HepG2 (cell line): ENCODE data around the gene ITIH3. TPM values are rescaled to one million over a fixed set of nuclear protein-coding genes. Genes with fewer than 3 reads are reported as not detected.
A peak's percentile ranks its signal among the peaks of the same experiment; 100 is the strongest.

Source experiments
- EHMT2 ChIP-seq: fragments of 200-600 bp; sonication (generic); IDR thresholded peaks from 2 replicates; pipeline ENCODE4 v1.7.0; 2017; ENCODE audit warnings: antibody characterized with exemption, low read depth, low read length, borderline replicate concordance
- ERF ChIP-seq: IDR thresholded peaks from 2 replicates; pipeline ENCODE4 v1.6.1; 2018; ENCODE audit warnings: missing biosample characterization, missing genetic modification reagents
- FOSL1 ChIP-seq: sonication (generic); formaldehyde crosslinking; IDR thresholded peaks from 2 replicates; pipeline ENCODE4 v1.9.0; 2021; ENCODE audit warnings: missing genetic modification reagents, borderline replicate concordance
- FOXO4 ChIP-seq: sonication (generic); formaldehyde crosslinking; conservative IDR thresholded peaks from 2 replicates; pipeline ENCODE4 v1.8.1; 2023; ENCODE audit warnings: missing genetic modification reagents
- HMGXB4 ChIP-seq, 2 experiments: sonication (generic) in 1 of 2; formaldehyde crosslinking in 1 of 2; IDR thresholded peaks; 2 replicates each; pipeline versions ENCODE4 v1.4.0 to v1.6.1; 2018 to 2020; ENCODE audit warnings: missing genetic modification reagents in 2 of 2, borderline replicate concordance in 1 of 2, low read depth in 1 of 2, mild to moderate bottlenecking in 1 of 2, missing biosample characterization in 1 of 2
- KAT8 ChIP-seq: IDR thresholded peaks from 2 replicates; pipeline ENCODE4 v1.6.1; 2016; ENCODE audit warnings: missing genetic modification reagents, missing compliant biosample characterization
- MEF2D ChIP-seq: sonication (generic); formaldehyde crosslinking; IDR thresholded peaks from 2 replicates; pipeline ENCODE4 v1.5.1; 2020; ENCODE audit warnings: mild to moderate bottlenecking, missing genetic modification reagents
- MXD4 ChIP-seq: IDR thresholded peaks from 2 replicates; pipeline ENCODE4 v1.6.1; 2016; ENCODE audit warnings: mild to moderate bottlenecking, missing biosample characterization, missing genetic modification reagents
- NR0B2 ChIP-seq: sonication (generic); formaldehyde crosslinking; IDR thresholded peaks from 2 replicates; pipeline ENCODE4 v1.4.0; 2020; ENCODE audit warnings: mild to moderate bottlenecking, missing genetic modification reagents
- NR2F6 ChIP-seq, 2 experiments: IDR thresholded peaks; 2 replicates each; pipeline ENCODE4 v1.6.1; 2016; ENCODE audit warnings: antibody characterized with exemption in 1 of 2, mild to moderate bottlenecking in 1 of 2
- PITX1 ChIP-seq: sonication (generic); formaldehyde crosslinking; IDR thresholded peaks from 2 replicates; pipeline ENCODE4 v1.5.1; 2020; ENCODE audit warnings: mild to moderate bottlenecking, missing genetic modification reagents
- RAD21 ChIP-seq: fragments of 450-650 bp; formaldehyde crosslinking; IDR thresholded peaks from 2 replicates; pipeline ENCODE4 v1.5.0; 2020; ENCODE audit warnings: mild to moderate bottlenecking
- SMC3 ChIP-seq: IDR thresholded peaks from 2 replicates; pipeline ENCODE4 v1.6.1; 2011; ENCODE audit warnings: low read length, improper control_type of control experiment
- THRA ChIP-seq: sonication (generic); formaldehyde crosslinking; IDR thresholded peaks from 2 replicates; pipeline ENCODE4 v1.4.0; 2020; ENCODE audit warnings: missing genetic modification reagents, borderline replicate concordance
- TOE1 ChIP-seq: sonication (generic); formaldehyde crosslinking; IDR thresholded peaks from 2 replicates; pipeline ENCODE4 v1.4.0; 2020; ENCODE audit warnings: mild to moderate bottlenecking, missing genetic modification reagents
- TP53 ChIP-seq: sonication (generic); formaldehyde crosslinking; conservative IDR thresholded peaks from 2 replicates; pipeline ENCODE4 v1.4.0; 2020; ENCODE audit warnings: missing genetic modification reagents
- U2AF1 ChIP-seq: fragments of 200-400 bp; formaldehyde crosslinking; optimal IDR thresholded peaks from 2 replicates; pipeline ENCODE3; 2017; ENCODE audit warnings: mild to moderate bottlenecking, low read depth, low read length
- ZBTB7B ChIP-seq: sonication (generic); formaldehyde crosslinking; IDR thresholded peaks from 2 replicates; pipeline ENCODE4 v1.4.0; 2020; ENCODE audit warnings: missing genetic modification reagents
- ZNF263 ChIP-seq: sonication (generic); formaldehyde crosslinking; IDR thresholded peaks from 2 replicates; pipeline ENCODE4 v1.4.0; 2020; ENCODE audit warnings: missing genetic modification reagents
- ZNF296 ChIP-seq: sonication (generic); formaldehyde crosslinking; conservative IDR thresholded peaks from 2 replicates; pipeline ENCODE4 v1.5.0; 2020; ENCODE audit warnings: mild to moderate bottlenecking, missing genetic modification reagents
- ZNF331 ChIP-seq: sonication (generic); formaldehyde crosslinking; IDR thresholded peaks from 2 replicates; pipeline ENCODE4 v1.4.0; 2020; ENCODE audit warnings: missing genetic modification reagents
- ZNF792 ChIP-seq: IDR thresholded peaks from 2 replicates; pipeline ENCODE4 v1.6.1; 2016
- polyA plus RNA-seq, 8 experiments: library from polyadenylated mRNA; depleted of rRNA in 3 of 8; stranded (reverse) in 7 of 8; unstranded in 1 of 8; fragments of >200 nt; fragmentation: Illumina TruSeq in 4 of 8; extraction: Trizol in 4 of 8; gene quantifications; 2 replicates each; pipeline versions ENCODE4 v1.2.1 to v1.2.3, GENCODE V29; 2011 to 2016; ENCODE audit warnings: low read depth in 4 of 8, missing spikeins in 1 of 8, mixed read lengths in 1 of 8; ENCODE audit not compliant: insufficient read depth in 1 of 8
- total RNA-seq, 5 experiments: library from RNA; depleted of rRNA; stranded (reverse); fragments of >200 nt; fragmentation: Illumina TruSeq; extraction: Trizol; gene quantifications; 2 replicates each; pipeline ENCODE4 v1.2.3, GENCODE V29; 2016; ENCODE audit warnings: low read depth in 1 of 5
- TF ChIP-seq, protein P1 (sequence below): sonication (generic); formaldehyde crosslinking; IDR thresholded peaks from 2 replicates; pipeline ENCODE4 v1.8.1; 2022; ENCODE audit warnings: mild to moderate bottlenecking, missing genetic modification reagents
- TF ChIP-seq, protein P2 (sequence below): sonication (generic); formaldehyde crosslinking; IDR thresholded peaks from 2 replicates; pipeline ENCODE4 v1.4.0; 2020; ENCODE audit warnings: missing genetic modification reagents

The ITIH3 gene
- total and polyA plus RNA-seq, 2 of the 13 experiments (the other 11 are each of a cell fraction or from before 2014, with no cell fraction given): 105 to 632 TPM

DNA sequence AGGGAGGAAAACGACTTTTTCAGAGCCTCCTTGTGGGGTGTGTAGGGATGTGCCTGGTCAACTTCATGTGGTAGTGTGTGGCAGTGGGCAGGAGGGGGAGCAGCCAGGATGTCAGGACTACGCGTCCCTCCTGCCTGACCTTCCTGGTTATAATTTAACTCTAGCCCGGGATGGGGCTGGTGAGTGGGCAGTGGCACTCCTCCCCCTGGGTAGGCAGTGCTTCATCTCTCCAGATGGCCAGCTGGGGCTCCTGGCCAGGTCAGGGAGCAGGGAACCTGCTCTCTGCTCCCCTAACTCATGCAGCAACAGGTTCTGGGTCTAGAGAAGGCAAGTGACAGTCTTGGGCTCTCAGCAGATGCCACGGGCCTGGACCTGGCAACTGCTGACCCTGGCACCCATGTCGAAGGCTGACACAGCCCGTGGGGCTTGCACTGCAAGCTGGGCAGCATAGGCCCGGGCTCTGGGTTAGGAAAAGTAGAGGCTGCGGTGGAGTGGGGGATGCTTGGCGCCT is 33.3 kb downstream of the ITIH3 start (continued):
- 0 out of 2 replicates have a peak, but pooled peaks have one; percentile 26 for TF ChIP-seq THRA (CRISPR knock-in tag)
- TF ChIP-seq, protein P1, sequence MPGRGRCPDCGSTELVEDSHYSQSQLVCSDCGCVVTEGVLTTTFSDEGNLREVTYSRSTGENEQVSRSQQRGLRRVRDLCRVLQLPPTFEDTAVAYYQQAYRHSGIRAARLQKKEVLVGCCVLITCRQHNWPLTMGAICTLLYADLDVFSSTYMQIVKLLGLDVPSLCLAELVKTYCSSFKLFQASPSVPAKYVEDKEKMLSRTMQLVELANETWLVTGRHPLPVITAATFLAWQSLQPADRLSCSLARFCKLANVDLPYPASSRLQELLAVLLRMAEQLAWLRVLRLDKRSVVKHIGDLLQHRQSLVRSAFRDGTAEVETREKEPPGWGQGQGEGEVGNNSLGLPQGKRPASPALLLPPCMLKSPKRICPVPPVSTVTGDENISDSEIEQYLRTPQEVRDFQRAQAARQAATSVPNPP (CRISPR knock-in tag): peak; percentile 46; the same call in 1 of the 2 replicates
- peak; percentile 22; the same call in 1 of the 2 replicates for TF ChIP-seq KAT8 (CRISPR knock-in tag)
- TF ChIP-seq TOE1: no peak
- no peak for TF ChIP-seq NR0B2 (CRISPR knock-in tag)
- peak; percentile 69; the same call in 1 of the 2 replicates for TF ChIP-seq ERF (CRISPR knock-in tag)
- TF ChIP-seq FOXO4 (CRISPR knock-in tag): no peak
- TF ChIP-seq TP53 (CRISPR knock-in tag): no peak
- TF ChIP-seq FOSL1 (CRISPR knock-in tag): no peak
- 0 out of 2 replicates have a peak, but pooled peaks have one; percentile 13 for TF ChIP-seq ZNF331 (CRISPR knock-in tag)
- TF ChIP-seq EHMT2: no peak
- peak; percentile 41; the same call in 1 of the 2 replicates for TF ChIP-seq PITX1
- TF ChIP-seq RAD21 (CRISPR knock-in tag): peak; percentile 37; the same call in 1 of the 2 replicates
- TF ChIP-seq, protein P2, sequence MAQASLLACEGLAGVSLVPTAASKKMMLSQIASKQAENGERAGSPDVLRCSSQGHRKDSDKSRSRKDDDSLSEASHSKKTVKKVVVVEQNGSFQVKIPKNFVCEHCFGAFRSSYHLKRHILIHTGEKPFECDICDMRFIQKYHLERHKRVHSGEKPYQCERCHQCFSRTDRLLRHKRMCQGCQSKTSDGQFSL: peak; percentile 67; the same call in 1 of the 2 replicates
- peak; percentile 57; the same call in 1 of the 2 replicates for TF ChIP-seq ZBTB7B (CRISPR knock-in tag)
- 0 out of 2 replicates have a peak, but pooled peaks have one; percentile 14 for TF ChIP-seq MEF2D (CRISPR knock-in tag)
- 0 out of 2 replicates have a peak, but pooled peaks have one; percentile 15 for TF ChIP-seq ZNF792 (CRISPR knock-in tag)
- no peak for TF ChIP-seq U2AF1
- peak; percentile 71 for TF ChIP-seq NR2F6 (IDR thresholded peaks at IDR 0.05)
- TF ChIP-seq NR2F6 (CRISPR knock-in tag; IDR thresholded peaks at IDR 0.05): peak; percentile 76
- 0 out of 2 replicates have a peak, but pooled peaks have one; percentile 57 for TF ChIP-seq ZNF296
- TF ChIP-seq HMGXB4 (CRISPR knock-in tag; IDR thresholded peaks at IDR 0.05; ENCODE audit: borderline replicate concordance in 1 of 2, low read depth in 1 of 2): peak; percentile 33 to 56; a peak in 1 of 4 replicates
- peak; percentile 89 for TF ChIP-seq ZNF263 (CRISPR knock-in tag)
- peak; percentile 47; the same call in 1 of the 2 replicates for TF ChIP-seq SMC3
- TF ChIP-seq MXD4 (CRISPR knock-in tag): no peak
